ENCODE measurements around the gene PRSS2.

GRCh38 chr7:142806957-142807356, 36.2 kb downstream of the PRSS2 start:
- TF ChIP-seq, protein P1, sequence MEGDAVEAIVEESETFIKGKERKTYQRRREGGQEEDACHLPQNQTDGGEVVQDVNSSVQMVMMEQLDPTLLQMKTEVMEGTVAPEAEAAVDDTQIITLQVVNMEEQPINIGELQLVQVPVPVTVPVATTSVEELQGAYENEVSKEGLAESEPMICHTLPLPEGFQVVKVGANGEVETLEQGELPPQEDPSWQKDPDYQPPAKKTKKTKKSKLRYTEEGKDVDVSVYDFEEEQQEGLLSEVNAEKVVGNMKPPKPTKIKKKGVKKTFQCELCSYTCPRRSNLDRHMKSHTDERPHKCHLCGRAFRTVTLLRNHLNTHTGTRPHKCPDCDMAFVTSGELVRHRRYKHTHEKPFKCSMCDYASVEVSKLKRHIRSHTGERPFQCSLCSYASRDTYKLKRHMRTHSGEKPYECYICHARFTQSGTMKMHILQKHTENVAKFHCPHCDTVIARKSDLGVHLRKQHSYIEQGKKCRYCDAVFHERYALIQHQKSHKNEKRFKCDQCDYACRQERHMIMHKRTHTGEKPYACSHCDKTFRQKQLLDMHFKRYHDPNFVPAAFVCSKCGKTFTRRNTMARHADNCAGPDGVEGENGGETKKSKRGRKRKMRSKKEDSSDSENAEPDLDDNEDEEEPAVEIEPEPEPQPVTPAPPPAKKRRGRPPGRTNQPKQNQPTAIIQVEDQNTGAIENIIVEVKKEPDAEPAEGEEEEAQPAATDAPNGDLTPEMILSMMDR (IDR thresholded peaks at IDR 0.05) = no peak
- TF ChIP-seq POLR2A (IDR thresholded peaks at IDR 0.05) (no peak), POLR2AphosphoS5 (IDR thresholded peaks at IDR 0.05) (no peak)

Data from gastroesophageal sphincter (tissue), 3 donors.